SU-DHL-6 (cell line): ENCODE results near the gene MRPL21.

Experiments used
- H2AFZ ChIP-seq: fragments of 200-600 bp; sonication (generic); 2 replicates; pipeline ENCODE4 v1.6.1; 2014; ENCODE audit warnings: low read depth, mild to moderate bottlenecking, moderate library complexity, mixed read lengths, antibody characterized with exemption, low read length; ENCODE audit not compliant: severe bottlenecking
- H3F3A ChIP-seq: fragments of 200-600 bp; shearing (Covaris generic); 2 replicates; pipeline ENCODE4 v1.6.0; 2016; ENCODE audit warnings: antibody characterized with exemption, mild to moderate bottlenecking; ENCODE audit not compliant: insufficient read depth
- H3K27ac ChIP-seq: fragments of 200-600 bp; sonication (generic); 2 replicates; pipeline ENCODE4 v1.5.1; 2016; ENCODE audit warnings: low read depth, mild to moderate bottlenecking, low read length, moderate library complexity, mixed read lengths
- H3K27me3 ChIP-seq: fragments of 200-600 bp; sonication (generic), shearing (Covaris generic); 2 replicates; pipeline ENCODE4 v1.6.0; 2014; ENCODE audit warnings: mild to moderate bottlenecking, low read length
- H3K36me3 ChIP-seq: fragments of 200-600 bp; sonication (generic); 2 replicates; pipeline ENCODE4 v1.6.1; 2014; ENCODE audit warnings: mild to moderate bottlenecking, low read length, mixed read lengths
- H3K4me2 ChIP-seq: fragments of 300-600, 200-600 bp; shearing (Covaris generic), sonication (generic); 2 replicates; pipeline ENCODE4 v1.6.0; 2014; ENCODE audit warnings: low read length, low read depth, mild to moderate bottlenecking; ENCODE audit not compliant: poor library complexity, severe bottlenecking
- H3K4me3 ChIP-seq: fragments of 200-600 bp; sonication (generic); 2 replicates; pipeline ENCODE4 v1.5.1; 2014; ENCODE audit warnings: antibody characterized with exemption, low read length, mild to moderate bottlenecking, mixed read lengths; ENCODE audit not compliant: insufficient read depth, poor library complexity, severe bottlenecking
- H3K79me2 ChIP-seq: fragments of 200-600 bp; sonication (generic); 2 replicates; pipeline ENCODE4 v1.6.1; 2014; ENCODE audit warnings: mild to moderate bottlenecking, low read length, moderate library complexity; ENCODE audit not compliant: insufficient read depth
- H3K9ac ChIP-seq: fragments of 200-600 bp; sonication (generic); 2 replicates; pipeline ENCODE4 v1.7.0; 2014; ENCODE audit warnings: mild to moderate bottlenecking, low read length
- H3K9me2 ChIP-seq: fragments of 200-600 bp; sonication (generic); replicated peaks from 2 replicates; pipeline ENCODE4 v1.6.1; 2014; ENCODE audit warnings: low read length; ENCODE audit not compliant: insufficient read depth
- H3K9me3 ChIP-seq: fragments of 200-600 bp; sonication (generic); 2 replicates; pipeline ENCODE4 v1.6.1; 2014; ENCODE audit warnings: low read length, mixed read lengths; ENCODE audit not compliant: insufficient read depth
- H4K20me1 ChIP-seq: fragments of 200-600 bp; sonication (generic); 2 replicates; pipeline ENCODE4 v1.6.1; 2014; ENCODE audit warnings: low read depth, mild to moderate bottlenecking, antibody characterized with exemption, low read length, moderate library complexity, mixed read lengths
- CTCF ChIP-seq: fragments of 200-600 bp; sonication (generic); IDR thresholded peaks from one replicate; pipeline ENCODE4 v1.5.1; 2017; ENCODE audit warnings: antibody characterized with exemption, mild to moderate bottlenecking, low read length, moderate library complexity; ENCODE audit not compliant: insufficient read depth, poor library complexity, severe bottlenecking
- EZH2phosphoT487 ChIP-seq: fragments of 200-600 bp; sonication (generic), shearing (Covaris generic); conservative IDR thresholded peaks from 2 replicates; pipeline ENCODE4 v1.6.1; 2018; ENCODE audit warnings: mild to moderate bottlenecking, antibody characterized with exemption, low read length, moderate library complexity, mixed read lengths

Gene MRPL21

GRCh38 chr11:68924073-68924925 lies 20.7 kb upstream of the MRPL21 start:
- H3K27me3 ChIP-seq, result no peaks in the 10 kb centered on the region
- peaks cover 43% of the 10 kb centered on the region for H3K36me3 ChIP-seq

GRCh38 chr11:68923614-68924013 lies 20.0 kb upstream of the MRPL21 start:
- Histone ChIP-seq H3K36me3 (peaks cover 43% of the 10 kb centered on the region), H3K9ac (no peak overlapping the region), H3K4me2 (no peak overlapping the region), H3K27me3 (no peaks in the 10 kb centered on the region), H3K79me2 (no peaks in the 10 kb centered on the region), H4K20me1 (no peaks in the 10 kb centered on the region), H3F3A (no peaks in the 10 kb centered on the region; the same call in 1 of the 2 replicates), H3K9me2 (no peaks in the 10 kb centered on the region), H3K9me3 (peaks cover 11% of the 10 kb centered on the region; the same call in 1 of the 2 replicates), H3K4me3 (no peak overlapping the region), H3K27ac (no peak overlapping the region), H2AFZ (no peak overlapping the region)
- TF ChIP-seq CTCF, result no peak
- TF ChIP-seq EZH2phosphoT487, result no peak

More at GRCh38 chr11:68924073-68924925, 20.7 kb upstream of the MRPL21 start:
- Histone ChIP-seq H3K4me2 (no peak overlapping the region), H3K9me2 (no peaks in the 10 kb centered on the region), H3K79me2 (no peaks in the 10 kb centered on the region), H3F3A (no peaks in the 10 kb centered on the region; the same call in 1 of the 2 replicates), H3K9me3 (peaks cover 11% of the 10 kb centered on the region; the same call in 1 of the 2 replicates), H2AFZ (no peak overlapping the region), H4K20me1 (no peaks in the 10 kb centered on the region), H3K9ac (no peak overlapping the region), H3K4me3 (no peak overlapping the region), H3K27ac (no peak overlapping the region)
- TF ChIP-seq EZH2phosphoT487 (no peak), CTCF (no peak)

- no peak for TF ChIP-seq EZH2phosphoT487
- TF ChIP-seq CTCF, result no peak
- peaks cover 12% of the 10 kb centered on the region; the same call in 1 of the 2 replicates for H3K36me3 ChIP-seq
- H2AFZ ChIP-seq, result no peak overlapping the region
- H4K20me1 ChIP-seq, result no peaks in the 10 kb centered on the region
- no peak overlapping the region for H3K4me3 ChIP-seq
- no peaks in the 10 kb centered on the region for H3K9me3 ChIP-seq
- H3K9ac ChIP-seq, result no peak overlapping the region
- H3K4me2 ChIP-seq, result no peak overlapping the region
- H3K27me3 ChIP-seq, result no peaks in the 10 kb centered on the region
- H3K9me2 ChIP-seq, result no peaks in the 10 kb centered on the region
- H3K79me2 ChIP-seq, result no peaks in the 10 kb centered on the region
- H3F3A ChIP-seq, result no peaks in the 10 kb centered on the region; the same call in 1 of the 2 replicates
- no peak overlapping the region for H3K27ac ChIP-seq
Measured at GRCh38 chr11:68916439-68916838, 12.8 kb upstream of the MRPL21 start.
